ENCODE measurements around the gene C10orf143.

Gene C10orf143

GRCh38 chr10:130137659-130138478 lies 27.2 kb upstream of the C10orf143 start:
- H3K27ac ChIP-seq, result no peak overlapping the region
- no peak for TF ChIP-seq CTCF (conservative IDR thresholded peaks at IDR 0.05; ENCODE audit: low read depth, low read length)
- H3K4me2 ChIP-seq, result peak overlapping the region; percentile 98
- no peaks in the 10 kb centered on the region for H3K27me3 ChIP-seq (ENCODE audit: insufficient read depth, low read depth)
- peaks cover 66% of the 10 kb centered on the region for H3K79me2 ChIP-seq (ENCODE audit: insufficient read depth, low read depth)
- no peak overlapping the region for H3K4me3 ChIP-seq (IDR thresholded peaks at IDR 0.05; ENCODE audit: insufficient read depth, low read depth, low read length)
- no peaks in the 10 kb centered on the region for H3K36me3 ChIP-seq (ENCODE audit: insufficient read depth)
- H2AFZ ChIP-seq (ENCODE audit: low read depth), result no peak overlapping the region
- H3K9ac ChIP-seq, result peak overlapping the region; percentile 78; the same call in 1 of the 2 replicates
- H4K20me1 ChIP-seq (ENCODE audit: insufficient read depth), result peaks cover 21% of the 10 kb centered on the region; the same call in 1 of the 2 replicates
- H3K4me1 ChIP-seq (ENCODE audit: low read depth, poor library complexity, severe bottlenecking), result peaks cover 46% of the 10 kb centered on the region

GRCh38 chr10:130137090-130137448 lies 26.4 kb upstream of the C10orf143 start:
- H2AFZ ChIP-seq (ENCODE audit: low read depth), result peak overlapping the region; percentile 74; the same call in 1 of the 2 replicates
- H3K9ac ChIP-seq, result peak overlapping the region; percentile 78; the same call in 1 of the 2 replicates
- no peak for TF ChIP-seq CTCF (conservative IDR thresholded peaks at IDR 0.05; ENCODE audit: low read depth, low read length)
- no peaks in the 10 kb centered on the region for H3K36me3 ChIP-seq (ENCODE audit: insufficient read depth)
- no peaks in the 10 kb centered on the region for H3K27me3 ChIP-seq (ENCODE audit: insufficient read depth, low read depth)
- H3K4me3 ChIP-seq (IDR thresholded peaks at IDR 0.05; ENCODE audit: insufficient read depth, low read depth, low read length), result no peak overlapping the region
- H3K4me2 ChIP-seq, result peak overlapping the region; percentile 98
- H3K27ac ChIP-seq, result peak overlapping the region; percentile 42; the same call in 1 of the 2 replicates
- peaks cover 58% of the 10 kb centered on the region for H3K79me2 ChIP-seq (ENCODE audit: insufficient read depth, low read depth)
- H4K20me1 ChIP-seq (ENCODE audit: insufficient read depth), result peaks cover 21% of the 10 kb centered on the region; the same call in 1 of the 2 replicates
- H3K4me1 ChIP-seq (ENCODE audit: low read depth, poor library complexity, severe bottlenecking), result peaks cover 46% of the 10 kb centered on the region

GRCh38 chr10:130136226-130137089 lies 25.8 kb upstream of the C10orf143 start, which contains the start of gene GLRX3:
TSS of gene GLRX3 (plus strand) at chr10:130136391. CDS start at chr10:130136421, 30 bp downstream.
- Histone ChIP-seq H3K4me1 (ENCODE audit: low read depth, poor library complexity, severe bottlenecking) (peaks cover 43% of the 10 kb centered on the region), H3K4me3 (IDR thresholded peaks at IDR 0.05; ENCODE audit: insufficient read depth, low read depth, low read length) (no peak within 1 kb of the TSS), H3K27me3 (ENCODE audit: insufficient read depth, low read depth) (no peaks in the 10 kb centered on the region), H4K20me1 (ENCODE audit: insufficient read depth) (peaks cover 18% of the 10 kb centered on the region; the same call in 1 of the 2 replicates), H3K9ac (peak within 1 kb of the TSS; percentile 78; the same call in 1 of the 2 replicates), H2AFZ (ENCODE audit: low read depth) (peak within 1 kb of the TSS; percentile 74), H3K79me2 (ENCODE audit: insufficient read depth, low read depth) (peaks cover 52% of the 10 kb centered on the region), H3K36me3 (ENCODE audit: insufficient read depth) (no peaks in the 10 kb centered on the region), H3K4me2 (peak within 1 kb of the TSS; percentile 98), H3K27ac (peak within 1 kb of the TSS; percentile 42; the same call in 1 of the 2 replicates)
- no peak for TF ChIP-seq CTCF (conservative IDR thresholded peaks at IDR 0.05; ENCODE audit: low read depth, low read length)

- TF ChIP-seq CTCF (conservative IDR thresholded peaks at IDR 0.05; ENCODE audit: low read depth, low read length), result no peak
- peaks cover 45% of the 10 kb centered on the region for H3K79me2 ChIP-seq (ENCODE audit: insufficient read depth, low read depth)
- peaks cover 36% of the 10 kb centered on the region for H3K4me1 ChIP-seq (ENCODE audit: low read depth, poor library complexity, severe bottlenecking)
- peak overlapping the region; percentile 74 for H2AFZ ChIP-seq (ENCODE audit: low read depth)
- H3K9ac ChIP-seq, result peak overlapping the region; percentile 78; the same call in 1 of the 2 replicates
- no peaks in the 10 kb centered on the region for H3K27me3 ChIP-seq (ENCODE audit: insufficient read depth, low read depth)
- H3K4me3 ChIP-seq (IDR thresholded peaks at IDR 0.05; ENCODE audit: insufficient read depth, low read depth, low read length), result no peak overlapping the region
- no peaks in the 10 kb centered on the region for H3K36me3 ChIP-seq (ENCODE audit: insufficient read depth)
- H3K4me2 ChIP-seq, result peak overlapping the region; percentile 63
- peak overlapping the region; percentile 42; the same call in 1 of the 2 replicates for H3K27ac ChIP-seq
- peaks cover 12% of the 10 kb centered on the region; the same call in 1 of the 2 replicates for H4K20me1 ChIP-seq (ENCODE audit: insufficient read depth)
These were observed 25.1 kb upstream of the C10orf143 start for GRCh38 chr10:130135676-130136225.

Measured in KMS-11 (cell line).